H9 (cell line): Measurements from ENCODE around the gene TPRN. TPM values are rescaled to one million over a fixed set of nuclear protein-coding genes. Genes with fewer than 3 reads are reported as not detected.

Source experiments
- DNase-seq: peaks from one replicate; pipeline ENCODE4 v3.0.0-alpha.2; 2017
- H2AFZ ChIP-seq: one replicate; pipeline ENCODE4 v1.6.1; 2013; ENCODE audit warnings: mild to moderate bottlenecking, low read length, control low read depth, moderate library complexity
- H2AK5ac ChIP-seq: 2 replicates; pipeline ENCODE4 v1.6.1; 2013; ENCODE audit warnings: low read length, control low read depth, mixed read lengths; ENCODE audit not compliant: insufficient read length
- H2BK120ac ChIP-seq: one replicate; pipeline ENCODE4 v1.6.1; 2013; ENCODE audit warnings: low read depth, mild to moderate bottlenecking, low read length, control low read depth, inconsistent platforms; ENCODE audit not compliant: poor library complexity, severe bottlenecking
- H2BK12ac ChIP-seq: 2 replicates; pipeline ENCODE4 v1.6.1; 2013; ENCODE audit warnings: low read length, control low read depth, mixed read lengths, low read depth; ENCODE audit not compliant: insufficient read length
- H2BK15ac ChIP-seq: 2 replicates; pipeline ENCODE4 v1.6.1; 2013; ENCODE audit warnings: low read depth, low read length, control low read depth
- H2BK20ac ChIP-seq: one replicate; pipeline ENCODE4 v1.6.1; 2013; ENCODE audit warnings: low read depth, mild to moderate bottlenecking, low read length, control low read depth, inconsistent platforms; ENCODE audit not compliant: poor library complexity, severe bottlenecking
- H2BK5ac ChIP-seq: 2 replicates; pipeline ENCODE4 v1.6.1; 2013; ENCODE audit warnings: low read length, control low read depth, mixed read lengths; ENCODE audit not compliant: insufficient read length
- H3K14ac ChIP-seq: 2 replicates; pipeline ENCODE4 v1.6.1; 2013; ENCODE audit warnings: low read length, control low read depth; ENCODE audit not compliant: insufficient read depth
- H3K18ac ChIP-seq: 2 replicates; pipeline ENCODE4 v1.6.1; 2013; ENCODE audit warnings: low read depth, mild to moderate bottlenecking, mixed read lengths, low read length, control low read depth; ENCODE audit not compliant: insufficient read length
- H3K23ac ChIP-seq: 2 replicates; pipeline ENCODE4 v1.6.1; 2013; ENCODE audit warnings: low read length, control low read depth, mixed read lengths, low read depth; ENCODE audit not compliant: insufficient read length
- H3K23me2 ChIP-seq: 2 replicates; pipeline ENCODE4 v1.6.1; 2013; ENCODE audit warnings: low read depth, mild to moderate bottlenecking, mixed read lengths, low read length, control low read depth; ENCODE audit not compliant: insufficient read length, poor library complexity, severe bottlenecking
- H3K27ac ChIP-seq: 2 replicates; pipeline ENCODE4 v1.5.1; 2013; ENCODE audit warnings: low read length, control low read depth, mixed read lengths, low read depth; ENCODE audit not compliant: insufficient read length
- H3K27me3 ChIP-seq: 2 replicates; pipeline ENCODE4 v1.6.1; 2013; ENCODE audit warnings: low read length, control low read depth, inconsistent platforms; ENCODE audit not compliant: insufficient read depth
- H3K4ac ChIP-seq: 2 replicates; pipeline ENCODE4 v1.6.1; 2013; ENCODE audit warnings: low read depth, mild to moderate bottlenecking, control low read depth, inconsistent platforms, low read length, moderate library complexity
- H3K4me1 ChIP-seq: 2 replicates; pipeline ENCODE4 v1.6.1; 2013; ENCODE audit warnings: low read length, control low read depth, inconsistent platforms; ENCODE audit not compliant: insufficient read depth
- H3K4me2 ChIP-seq: 2 replicates; pipeline ENCODE4 v1.6.1; 2013; ENCODE audit warnings: low read length, control low read depth, mixed read lengths; ENCODE audit not compliant: insufficient read length, insufficient read depth
- H3K56ac ChIP-seq: 2 replicates; pipeline ENCODE4 v1.6.1; 2013; ENCODE audit warnings: low read depth, mild to moderate bottlenecking, mixed read lengths, low read length, control low read depth; ENCODE audit not compliant: insufficient read length
- H3K79me1 ChIP-seq: 2 replicates; pipeline ENCODE4 v1.6.1; 2013; ENCODE audit warnings: low read depth, mild to moderate bottlenecking, moderate library complexity, low read length, control low read depth, inconsistent platforms; ENCODE audit not compliant: insufficient read depth, poor library complexity, severe bottlenecking
- H3K79me2 ChIP-seq: 2 replicates; pipeline ENCODE4 v1.6.1; 2013; ENCODE audit warnings: low read length, control low read depth, inconsistent platforms; ENCODE audit not compliant: insufficient read depth
- H3K9ac ChIP-seq: 2 replicates; pipeline ENCODE4 v1.6.1; 2013; ENCODE audit warnings: low read length, control low read depth, mixed read lengths; ENCODE audit not compliant: insufficient read length; ENCODE audit errors: extremely low read depth
- H3K9me3 ChIP-seq: one replicate; pipeline ENCODE4 v1.6.1; 2013; ENCODE audit warnings: low read depth, low read length, inconsistent platforms; ENCODE audit not compliant: control insufficient read depth
- H3T11ph ChIP-seq: one replicate; pipeline ENCODE4 v1.6.1; 2013; ENCODE audit warnings: mild to moderate bottlenecking, low read length, control low read depth, inconsistent platforms
- H4K20me1 ChIP-seq: one replicate; pipeline ENCODE4 v1.6.1; 2013; ENCODE audit not compliant: control insufficient read depth, insufficient read length, insufficient read depth
- H4K5ac ChIP-seq: 2 replicates; pipeline ENCODE4 v1.6.1; 2013; ENCODE audit warnings: low read depth, mild to moderate bottlenecking, mixed read lengths, low read length, control low read depth; ENCODE audit not compliant: insufficient read length
- H4K8ac ChIP-seq: replicated peaks from 2 replicates; pipeline ENCODE4 v1.6.1; 2013; ENCODE audit warnings: low read length, control low read depth, mixed read lengths, low read depth; ENCODE audit not compliant: insufficient read length
- H4K91ac ChIP-seq: 2 replicates; pipeline ENCODE4 v1.6.1; 2013; ENCODE audit warnings: low read depth, mild to moderate bottlenecking, moderate library complexity, mixed read lengths, low read length, control low read depth; ENCODE audit not compliant: insufficient read length
- H3K27ac Mint-ChIP-seq, 3 experiments: 2 replicates in 2 of 3; 3 replicates in 1 of 3; pipeline ENCODE4 v1.8.0; 2020 to 2021; ENCODE audit warnings: mixed read lengths in 3 of 3, mild to moderate bottlenecking in 1 of 3, moderate library complexity in 1 of 3
- H3K27me3 Mint-ChIP-seq: 2 replicates; pipeline ENCODE4 v1.8.0; 2021; ENCODE audit warnings: low read depth, mild to moderate bottlenecking, moderate library complexity, mixed read lengths
- H3K36me3 Mint-ChIP-seq, 3 experiments: 2 replicates in 2 of 3; 3 replicates in 1 of 3; pipeline ENCODE4 v1.8.0; 2020 to 2021; ENCODE audit warnings: low read depth in 3 of 3, mixed read lengths in 3 of 3; ENCODE audit not compliant: insufficient read depth in 1 of 3
- H3K4me1 Mint-ChIP-seq, 2 experiments: 2 replicates each; pipeline ENCODE4 v1.8.0; 2020; ENCODE audit warnings: mixed read lengths in 2 of 2
- H3K4me3 Mint-ChIP-seq, 2 experiments: 2 replicates in 1 of 2; 3 replicates in 1 of 2; pipeline ENCODE4 v1.8.0; 2020 to 2021; ENCODE audit warnings: mild to moderate bottlenecking in 2 of 2, mixed read lengths in 2 of 2, moderate library complexity in 1 of 2
- H3K9me3 Mint-ChIP-seq, 2 experiments: 2 replicates in 1 of 2; 3 replicates in 1 of 2; pipeline ENCODE4 v1.8.0; 2020; ENCODE audit warnings: mild to moderate bottlenecking in 2 of 2, mixed read lengths in 2 of 2, moderate library complexity in 1 of 2
- WGBS: extraction: QIAGEN DNeasy Blood & Tissue Kit; methylation state at CpG from one replicate; pipeline ENCODE4 v1.1.7; 2013; ENCODE audit warnings: missing lambda C conversion rate, low lambda C conversion rate, mixed read lengths; ENCODE audit not compliant: insufficient read length; ENCODE audit errors: extremely low coverage; 5-methylcytosine and 5-hydroxymethylcytosine counted together
- total RNA-seq: library from RNA; stranded (reverse); gene quantifications from 2 replicates; pipeline ENCODE4 v1.2.1, GENCODE V29; 2021
- TF ChIP-seq, protein P1 (sequence below): fragments of 200-600 bp; sonication (generic); conservative IDR thresholded peaks from 3 replicates; pipeline ENCODE4 v1.8.0; 2021; ENCODE audit warnings: antibody characterized with exemption, mild to moderate bottlenecking

The TPRN gene
- total RNA-seq, 1 experiment from 2014 or later = 30.7 TPM

DNA sequence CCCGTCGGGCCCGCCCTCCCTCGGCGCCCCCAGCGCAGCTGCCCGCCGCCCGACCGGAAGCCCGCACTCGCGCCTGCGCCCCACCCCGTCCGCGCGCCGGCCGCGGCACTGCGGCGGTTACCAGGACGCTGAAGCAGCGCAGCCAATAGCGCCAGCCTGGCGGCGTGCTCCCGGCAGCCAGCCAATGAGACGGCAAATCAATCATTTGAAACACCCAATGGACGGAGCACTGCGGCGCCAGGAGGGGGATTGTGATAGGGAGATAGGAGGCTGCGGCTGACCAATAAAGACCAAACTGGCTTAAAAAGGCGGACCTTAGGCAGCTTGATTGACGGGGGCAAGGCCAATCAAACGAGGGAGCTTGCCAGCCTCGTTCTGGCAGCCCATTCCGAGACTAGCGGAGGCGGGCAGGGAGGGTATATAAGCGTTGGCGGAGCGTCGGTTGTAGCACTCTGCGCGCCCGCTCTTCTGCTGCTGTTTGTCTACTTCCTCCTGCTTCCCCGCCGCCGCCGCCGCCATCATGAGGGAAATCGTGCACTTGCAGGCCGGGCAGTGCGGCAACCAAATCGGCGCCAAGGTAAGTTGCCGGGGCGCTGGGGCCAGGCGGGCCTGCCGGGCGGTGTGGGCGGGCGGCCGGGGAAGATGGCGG is 40.4 kb upstream of the TPRN start, which contains the start of gene TUBB4B:
Gene TUBB4B, plus strand, starts transcription at position 447 of the 649 bp plus-strand sequence. Its CDS starts 74 bp downstream, at position 521.
- Histone ChIP-seq H3K79me1 (no peaks in the 10 kb centered on the region), H2BK12ac (no peak within 1 kb of the TSS), H4K20me1 (peaks cover 3% of the 10 kb centered on the region), H2AFZ (no peak within 1 kb of the TSS), H2BK15ac (no peak within 1 kb of the TSS), H4K91ac (no peak within 1 kb of the TSS), H3T11ph (no peak within 1 kb of the TSS), H3K56ac (no peak within 1 kb of the TSS), H3K23ac (no peak within 1 kb of the TSS), H3K18ac (peak within 1 kb of the TSS; percentile 14), H4K8ac (no peak within 1 kb of the TSS), H3K9ac (peak within 1 kb of the TSS; percentile 53), H2BK120ac (no peak within 1 kb of the TSS), H2BK5ac (no peak within 1 kb of the TSS), H3K4me1 (peaks cover 3% of the 10 kb centered on the region; the same call in 1 of the 2 replicates), H3K27ac (no peak within 1 kb of the TSS), H3K9me3 (no peaks in the 10 kb centered on the region), H3K23me2 (peaks cover 12% of the 10 kb centered on the region), H3K4me2 (peak within 1 kb of the TSS; percentile 46), H3K27me3 (no peaks in the 10 kb centered on the region), H2BK20ac (no peak within 1 kb of the TSS), H3K14ac (peak within 1 kb of the TSS; percentile 33), H3K79me2 (no peaks in the 10 kb centered on the region), H2AK5ac (no peak within 1 kb of the TSS), H3K4ac (no peak within 1 kb of the TSS), H4K5ac (no peak within 1 kb of the TSS)
- TF ChIP-seq, protein P1, sequence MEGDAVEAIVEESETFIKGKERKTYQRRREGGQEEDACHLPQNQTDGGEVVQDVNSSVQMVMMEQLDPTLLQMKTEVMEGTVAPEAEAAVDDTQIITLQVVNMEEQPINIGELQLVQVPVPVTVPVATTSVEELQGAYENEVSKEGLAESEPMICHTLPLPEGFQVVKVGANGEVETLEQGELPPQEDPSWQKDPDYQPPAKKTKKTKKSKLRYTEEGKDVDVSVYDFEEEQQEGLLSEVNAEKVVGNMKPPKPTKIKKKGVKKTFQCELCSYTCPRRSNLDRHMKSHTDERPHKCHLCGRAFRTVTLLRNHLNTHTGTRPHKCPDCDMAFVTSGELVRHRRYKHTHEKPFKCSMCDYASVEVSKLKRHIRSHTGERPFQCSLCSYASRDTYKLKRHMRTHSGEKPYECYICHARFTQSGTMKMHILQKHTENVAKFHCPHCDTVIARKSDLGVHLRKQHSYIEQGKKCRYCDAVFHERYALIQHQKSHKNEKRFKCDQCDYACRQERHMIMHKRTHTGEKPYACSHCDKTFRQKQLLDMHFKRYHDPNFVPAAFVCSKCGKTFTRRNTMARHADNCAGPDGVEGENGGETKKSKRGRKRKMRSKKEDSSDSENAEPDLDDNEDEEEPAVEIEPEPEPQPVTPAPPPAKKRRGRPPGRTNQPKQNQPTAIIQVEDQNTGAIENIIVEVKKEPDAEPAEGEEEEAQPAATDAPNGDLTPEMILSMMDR = no peak
- H3K27ac Mint-ChIP-seq = peak within 1 kb of the TSS; percentile 66 to 90 (median 89); a peak in 5 of 7 replicates
- peak within 1 kb of the TSS; percentile 85 to 93 for H3K4me3 Mint-ChIP-seq
- WGBS = no CpG with 5 or more reads among the region's 67 CpGs
- peak; percentile 100 for DNase-seq
- peaks cover 24 to 37% of the 10 kb centered on the region in 2 experiments for H3K4me1 Mint-ChIP-seq
- peaks cover 19 to 26% (median 24%) of the 10 kb centered on the region in 3 experiments for H3K36me3 Mint-ChIP-seq
- peaks cover 5% of the 10 kb centered on the region for H3K27me3 Mint-ChIP-seq
- H3K9me3 Mint-ChIP-seq = no peaks in the 10 kb centered on the region; a peak in 2 of 5 replicates
